Stomach (tissue), 4 donors: Measurements from ENCODE around the gene SPATA21.

Experiments
- CTCF ChIP-seq, 7 experiments: fragments of 450-650 bp in 4 of 7; fragments of 200-600 bp in 3 of 7; sonication (generic) in 3 of 7; IDR thresholded peaks; one replicate each; pipeline ENCODE4 v1.5.1; 2016 to 2019; ENCODE audit warnings: antibody characterized with exemption in 7 of 7, control low read depth in 2 of 7, mild to moderate bottlenecking in 1 of 7
- EP300 ChIP-seq: sonication (generic); formaldehyde crosslinking; IDR thresholded peaks from one replicate; pipeline ENCODE4 v1.6.1; 2017; ENCODE audit warnings: antibody characterized with exemption
- POLR2A ChIP-seq, 4 donors: fragments of 450-650 bp; IDR thresholded peaks; one replicate each; pipeline ENCODE4 v1.6.1; 2016; ENCODE audit warnings: antibody characterized with exemption in 4 of 4, control low read depth in 2 of 4, mild to moderate bottlenecking in 1 of 4, moderate library complexity in 1 of 4
- POLR2AphosphoS5 ChIP-seq, 3 donors: sonication (generic); formaldehyde crosslinking; IDR thresholded peaks; one replicate each; pipeline ENCODE4 v1.6.1; 2016; ENCODE audit warnings: antibody characterized with exemption in 3 of 3

GRCh38 chr1:16387201-16388188 lies 49.7 kb downstream of the SPATA21 start:
- TF ChIP-seq CTCF (IDR thresholded peaks at IDR 0.05) (no peak), POLR2A (IDR thresholded peaks at IDR 0.05) (no peak), EP300 (no peak), POLR2AphosphoS5 (IDR thresholded peaks at IDR 0.05) (no peak)
